ENCODE data around the gene MUC2.

DNA sequence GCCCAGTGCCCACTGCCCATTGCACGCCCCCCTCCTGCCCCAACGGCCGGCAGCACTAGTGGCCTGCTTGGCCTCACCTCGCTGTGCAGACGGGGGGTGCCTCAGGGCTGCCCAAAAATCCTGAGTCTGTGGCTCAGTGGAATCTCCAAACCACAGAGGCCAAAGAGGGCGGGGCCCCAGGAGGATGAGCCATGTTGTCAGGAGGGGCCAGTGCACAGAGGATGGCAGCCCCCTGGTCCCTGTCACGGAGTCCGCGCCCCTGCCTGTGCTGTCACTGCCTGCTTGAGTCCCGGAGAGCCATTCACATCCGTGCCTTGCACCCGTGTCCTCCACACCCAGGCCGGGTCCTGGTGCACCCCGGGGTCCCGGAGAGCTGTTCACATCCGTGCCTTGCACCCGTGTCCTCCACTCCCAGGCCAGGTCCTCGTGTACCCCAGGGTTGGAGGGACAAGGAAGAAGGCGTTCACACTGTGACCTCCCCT is 46.7 kb downstream of the MUC2 start:
- TF ChIP-seq CTCF (IDR thresholded peaks at IDR 0.05) = no peak
- no peak for TF ChIP-seq POLR2A (IDR thresholded peaks at IDR 0.05)
- no peak for TF ChIP-seq EP300 (IDR thresholded peaks at IDR 0.05; ENCODE audit: low read depth)
